Fibroblast of skin of right quadriceps (primary cell): ENCODE measurements around the gene ZNF267.
"Not testable (repeated sequence)": the region's sequence is repeated elsewhere in the genome, so short reads cannot be mapped to it uniquely, and the experiment has no call there.

ENCODE experiments used
- DNase-seq: peaks from one replicate; pipeline ENCODE4 v3.0.0-alpha.2; 2013

ZNF267 gene

DNA sequence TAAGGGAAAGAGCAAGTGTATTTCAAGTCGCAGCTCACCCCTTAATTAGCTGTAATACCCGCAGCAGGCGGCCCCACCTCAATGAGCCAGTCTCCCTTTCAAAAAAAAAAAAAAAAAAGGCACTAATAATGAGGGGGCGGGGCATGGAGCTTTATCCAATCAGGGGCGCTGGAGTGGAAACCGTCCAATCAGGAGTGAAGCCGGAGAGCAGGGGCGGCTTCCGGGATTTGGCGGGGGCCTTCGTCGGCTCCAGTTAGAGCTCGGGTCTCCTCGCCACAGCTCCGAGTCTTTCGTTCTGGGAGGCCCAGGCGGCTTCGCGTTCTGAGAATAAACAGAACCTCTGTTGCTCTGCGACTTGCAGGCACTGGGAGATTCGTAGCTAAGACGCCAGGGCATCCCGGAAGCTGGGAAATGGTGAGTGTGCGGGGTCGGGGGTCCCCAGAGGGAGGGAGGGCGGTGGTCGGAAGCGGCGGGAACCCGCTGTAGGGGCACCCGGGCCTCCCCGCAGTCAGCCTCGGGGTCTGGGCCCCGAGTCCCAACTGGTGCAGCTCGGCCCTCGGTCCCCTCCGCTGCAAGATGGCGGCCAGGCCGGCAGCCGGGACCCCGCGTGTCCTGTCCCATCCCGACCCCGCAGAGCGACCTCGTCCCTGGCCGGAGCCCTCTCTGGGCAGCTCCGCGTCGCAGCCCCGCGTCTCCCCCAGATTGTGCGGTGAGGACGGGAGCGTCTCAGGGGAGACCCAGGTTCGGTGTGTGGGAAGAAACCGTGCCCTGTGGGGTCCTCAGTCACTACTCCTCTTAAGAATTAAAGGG is at the start of gene ZNF267:
Gene ZNF267, plus strand, starts transcription at position 252 of the 810 bp plus-strand sequence. Its CDS starts 160 bp downstream, at position 412.
- peak; percentile 94 for DNase-seq

DNA sequence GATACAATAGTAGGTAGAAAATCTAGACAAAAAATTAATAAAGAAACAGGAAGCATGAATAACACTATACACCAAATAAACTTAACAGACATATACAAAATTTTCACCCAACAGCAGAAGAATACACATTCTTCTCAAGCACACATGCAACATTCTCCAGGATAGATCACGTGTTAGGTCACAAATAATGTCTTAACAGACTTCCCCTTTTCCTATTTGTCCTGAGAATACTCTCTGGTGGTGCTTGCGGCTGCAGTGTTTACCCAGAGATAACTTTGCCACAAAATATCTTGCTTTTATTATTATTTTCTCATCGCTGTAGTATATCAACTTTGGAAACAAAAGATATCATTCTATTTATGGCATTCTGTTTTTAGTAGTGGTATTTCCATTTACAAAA is 40.6 kb upstream of the ZNF267 start:
- no peak for DNase-seq

DNA sequence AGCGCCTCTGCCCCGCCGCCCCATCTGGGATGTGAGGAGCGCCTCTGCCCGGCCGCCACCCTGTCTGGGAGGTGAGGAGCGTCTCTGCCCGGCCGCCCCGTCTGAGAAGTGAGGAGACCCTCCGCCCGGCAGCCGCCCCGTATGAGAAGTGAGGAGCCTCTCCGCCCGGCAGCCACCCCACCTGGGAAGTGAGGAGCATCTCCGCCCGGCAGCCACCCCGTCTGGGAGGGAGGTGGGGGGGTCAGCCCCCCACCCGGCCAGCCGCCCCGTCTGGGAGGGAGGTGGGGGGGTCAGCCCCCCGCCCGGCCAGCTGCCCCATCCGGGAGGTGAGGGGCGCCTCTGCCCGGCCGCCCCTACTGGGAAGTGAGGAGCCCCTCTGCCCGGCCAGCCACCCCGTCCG is 37.2 kb upstream of the ZNF267 start:
- not testable (repeated sequence) for DNase-seq

DNA sequence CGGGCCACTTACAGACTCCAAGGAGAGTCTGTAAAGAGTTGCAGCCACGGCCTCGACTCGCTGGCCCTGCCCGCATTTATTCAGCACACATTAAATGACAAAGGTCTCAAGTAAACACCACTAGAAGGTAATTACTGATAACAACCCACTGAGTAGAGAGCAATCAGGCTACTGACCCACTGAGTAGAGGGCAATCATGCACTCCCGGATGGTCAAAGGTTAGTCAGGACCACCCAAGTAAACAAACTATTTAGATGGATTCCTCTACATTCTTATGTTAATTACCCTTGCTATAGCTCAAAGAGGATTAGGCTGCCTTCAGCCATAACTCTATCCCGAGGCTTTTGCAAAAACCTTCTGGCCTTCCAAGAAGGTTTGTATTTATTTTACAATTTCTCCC is 30.7 kb upstream of the ZNF267 start:
- no peak for DNase-seq

DNA sequence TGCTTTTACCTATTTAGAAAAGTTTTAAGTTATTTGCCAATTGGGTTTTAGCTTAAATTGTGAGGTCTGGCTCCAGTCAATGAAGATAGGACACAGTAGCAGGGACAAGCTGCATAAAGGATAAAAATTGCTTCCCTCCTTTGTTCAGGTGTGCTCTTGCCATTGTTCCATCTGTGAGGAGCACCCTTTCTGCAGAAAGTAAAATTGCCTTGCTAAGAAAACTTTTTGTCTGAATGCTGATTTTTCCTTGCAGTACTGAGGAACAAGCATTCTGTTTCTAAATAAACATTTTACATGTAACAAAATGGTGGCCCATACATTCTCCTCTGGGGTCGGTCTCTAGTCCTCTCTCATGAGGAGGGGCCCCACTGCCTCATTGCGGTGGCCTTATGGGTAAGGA is 25.0 kb upstream of the ZNF267 start:
- not testable (repeated sequence) for DNase-seq

DNA sequence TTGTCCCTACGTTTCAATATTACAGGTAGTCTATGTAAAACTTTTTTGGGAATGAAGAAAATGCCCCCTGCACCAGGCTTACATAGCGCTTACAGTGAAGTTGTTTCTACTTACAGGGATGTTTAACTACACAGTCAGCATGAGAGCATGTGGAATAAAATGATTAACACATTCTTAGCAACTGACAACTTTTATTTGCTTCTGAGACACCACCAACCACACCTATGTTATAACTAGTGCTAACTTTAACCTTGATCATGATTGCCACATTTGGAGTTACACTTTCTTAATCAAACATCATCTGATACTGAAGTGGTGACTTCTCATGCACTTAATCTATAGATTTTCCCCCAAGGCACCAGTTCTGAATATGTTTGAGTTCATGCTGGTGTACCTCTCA is 20.3 kb upstream of the ZNF267 start:
- DNase-seq = no peak

DNA sequence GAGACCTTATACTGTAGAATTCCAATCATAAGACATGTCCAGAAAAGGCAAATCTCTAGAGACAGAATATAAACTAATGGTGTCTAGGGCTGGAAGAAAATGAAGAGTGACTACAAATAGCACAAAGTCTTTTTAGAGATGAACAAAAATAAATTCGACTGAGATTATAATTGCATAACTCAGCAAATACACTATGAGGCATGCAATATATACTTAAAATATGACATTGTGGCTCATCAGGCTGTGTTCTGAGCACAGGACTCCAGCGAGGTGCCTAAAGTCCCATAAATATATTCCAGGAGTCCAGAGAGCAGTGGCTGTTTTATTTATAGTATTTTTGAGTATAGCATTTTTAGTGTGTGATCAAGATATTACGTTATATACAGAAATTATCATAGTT is 13.1 kb upstream of the ZNF267 start:
- DNase-seq = no peak

DNA sequence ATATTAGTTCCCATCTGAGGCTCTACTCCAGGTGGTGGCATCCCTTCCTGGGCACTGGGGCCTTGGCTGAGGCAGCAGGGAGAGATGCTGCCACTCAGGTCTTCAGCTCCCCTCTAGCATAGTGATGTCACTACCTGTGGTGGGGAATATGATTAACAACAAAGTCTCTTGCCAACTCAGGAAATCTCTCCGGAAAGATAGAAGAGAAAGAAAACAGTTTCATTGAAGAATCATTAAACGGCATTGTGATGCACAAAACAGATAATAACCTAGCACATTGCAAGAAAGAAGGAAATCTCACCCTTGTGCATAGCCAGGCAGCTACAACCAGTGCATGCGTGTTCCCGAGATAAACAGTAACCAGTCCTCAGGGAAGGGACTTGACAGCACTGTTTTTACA is 12.2 kb upstream of the ZNF267 start:
- DNase-seq = no peak

DNA sequence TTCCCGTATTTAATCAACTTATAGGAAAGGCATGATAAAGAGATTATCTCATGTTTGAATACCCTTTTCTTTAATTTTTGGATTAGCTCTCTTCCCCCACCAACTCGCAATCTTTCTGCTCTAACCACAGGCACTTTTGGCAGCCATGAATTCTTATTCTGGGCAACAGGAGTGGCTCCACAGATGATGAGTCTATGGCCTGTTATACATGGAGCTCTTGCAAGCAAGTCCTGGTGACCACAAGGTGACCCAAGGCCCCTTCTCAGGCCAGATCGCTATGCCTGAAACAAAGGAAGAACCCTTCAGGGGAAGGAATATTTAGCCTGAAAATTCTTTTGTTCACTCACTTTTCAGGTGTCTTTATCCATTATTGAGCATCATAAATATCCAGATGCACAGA is 10.8 kb upstream of the ZNF267 start:
- DNase-seq = no peak

DNA sequence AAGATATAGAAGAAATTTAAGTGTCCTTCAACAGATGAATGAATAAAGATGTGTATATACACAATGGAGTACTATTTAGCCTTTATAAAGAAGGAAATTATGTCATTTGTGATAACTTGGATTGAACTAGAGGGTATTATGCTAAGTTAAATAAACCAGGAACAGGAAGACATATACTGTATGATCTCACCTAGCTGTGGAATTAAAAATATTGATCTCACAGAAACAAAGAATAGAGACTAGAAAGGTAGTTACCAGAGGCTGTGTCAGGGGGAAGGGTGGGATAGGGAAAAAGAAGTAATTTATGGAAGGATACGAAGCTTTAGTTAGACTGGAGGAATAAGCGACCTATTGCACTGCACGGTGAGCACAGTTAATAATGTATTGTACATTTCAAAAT is 5.4 kb upstream of the ZNF267 start:
- no peak for DNase-seq

DNA sequence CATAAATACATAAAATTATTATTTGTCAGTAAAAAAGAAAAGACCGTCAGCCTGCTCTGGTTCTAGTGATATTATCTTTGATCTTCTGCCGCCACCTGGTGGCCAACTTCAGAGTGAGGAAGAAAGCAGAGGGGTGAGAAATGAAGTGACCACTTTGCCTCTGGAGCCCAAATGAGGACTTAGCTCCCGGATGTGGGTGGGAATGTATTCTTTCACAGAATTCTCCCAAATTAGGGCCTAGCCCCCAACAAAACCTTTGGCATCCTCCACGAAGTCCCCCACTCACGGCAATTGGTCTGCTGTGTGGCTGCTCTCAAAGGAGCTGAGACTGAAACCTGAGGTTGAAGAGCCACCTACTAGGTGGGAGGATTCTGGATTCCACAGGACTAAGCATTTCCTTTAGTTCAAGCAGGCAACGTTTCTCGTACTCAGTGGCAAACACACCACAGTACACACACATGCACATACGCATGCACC is 4.9 kb upstream of the ZNF267 start:
- DNase-seq = peak; percentile 70

DNA sequence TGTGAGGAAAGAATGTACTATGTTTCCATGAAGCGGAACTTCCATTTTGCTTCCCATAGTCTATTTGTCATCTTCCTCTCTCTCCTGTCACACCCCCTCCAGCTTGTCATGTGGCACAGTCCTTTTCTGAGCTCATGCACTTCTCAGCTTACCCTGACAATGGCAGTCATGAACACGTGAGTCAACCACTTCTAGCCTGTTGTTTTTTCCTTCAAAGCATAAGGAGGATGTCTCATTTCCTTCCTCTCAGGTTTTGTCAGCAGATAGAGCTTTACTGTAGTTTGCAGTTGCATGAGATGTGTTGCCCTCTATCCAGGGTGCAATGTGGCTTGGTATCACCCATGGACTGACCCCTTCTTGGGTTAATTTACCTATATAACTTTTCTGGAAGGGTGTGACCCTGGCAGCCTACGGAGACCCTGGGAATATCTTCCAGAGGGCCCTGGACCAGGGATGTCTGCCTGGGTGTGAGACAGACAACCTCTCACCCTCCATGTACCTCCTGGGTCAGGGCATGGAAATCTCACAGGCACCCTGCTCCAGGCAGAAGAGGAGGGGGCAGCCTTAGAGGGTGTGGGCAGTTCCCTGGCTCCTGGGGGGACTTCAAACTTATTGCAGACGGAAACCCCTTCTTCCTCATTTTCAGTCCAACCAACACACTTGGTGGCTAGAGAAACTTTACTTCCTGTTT is 4.0 kb upstream of the ZNF267 start:
- peak; percentile 78 for DNase-seq

DNA sequence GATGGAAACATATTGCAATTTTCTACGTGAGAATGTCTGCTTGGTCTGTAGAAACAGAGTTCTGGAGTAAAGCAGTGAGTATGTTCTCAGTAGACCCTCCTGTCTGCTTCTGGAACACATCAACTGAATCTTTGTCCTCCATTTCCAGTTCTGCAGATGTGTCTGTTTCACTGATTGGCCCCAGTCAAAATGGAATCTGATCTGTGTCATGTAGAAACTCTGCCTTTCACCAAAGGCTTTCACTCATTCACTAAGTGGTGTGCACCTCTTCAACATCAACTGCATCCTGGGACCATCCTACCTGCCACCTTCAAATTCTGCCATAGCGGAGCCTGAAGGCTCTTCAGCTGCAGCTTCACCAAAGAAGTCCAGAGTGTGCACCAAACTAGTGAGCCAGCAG is 2.8 kb upstream of the ZNF267 start:
- DNase-seq = no peak

DNA sequence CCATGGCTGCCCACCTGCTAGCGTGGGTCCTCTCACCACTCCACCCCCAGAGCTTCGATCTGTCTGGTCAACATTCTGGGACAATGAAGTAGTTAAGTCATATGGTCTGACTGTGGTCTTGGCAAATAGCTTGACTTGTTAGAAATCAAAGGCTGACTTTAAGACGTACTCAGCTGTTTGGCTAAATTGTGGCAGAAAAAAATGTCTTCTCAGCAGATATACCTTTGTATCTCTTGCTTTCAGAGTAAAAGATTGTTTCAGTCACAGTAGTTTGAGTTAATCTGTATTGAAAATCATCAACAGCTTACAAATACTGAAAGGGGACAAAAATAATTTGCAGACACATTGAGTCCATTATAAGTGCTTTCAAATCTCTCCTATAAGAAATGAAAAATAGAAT is 2.1 kb upstream of the ZNF267 start:
- no peak for DNase-seq

DNA sequence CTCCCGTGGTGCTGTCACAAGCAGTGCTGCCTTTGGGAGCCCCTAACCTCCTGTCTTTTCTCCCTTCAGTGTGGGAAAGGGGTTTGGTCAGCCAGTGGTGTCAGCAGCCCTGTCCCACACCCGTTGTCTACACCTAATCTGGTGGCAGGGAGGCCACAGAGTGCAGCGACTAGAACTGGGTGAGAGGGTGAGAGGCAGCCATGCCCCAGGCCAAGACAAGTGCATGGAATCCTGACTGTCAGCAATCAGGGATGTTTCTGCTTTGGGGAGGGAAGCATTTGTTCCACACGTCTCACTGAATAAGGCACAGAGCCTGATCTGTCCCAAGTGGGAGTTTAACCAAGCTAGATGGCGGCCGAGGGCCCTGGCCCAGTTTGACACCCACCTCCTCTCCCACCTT is 1.4 kb upstream of the ZNF267 start:
- DNase-seq = no peak

DNA sequence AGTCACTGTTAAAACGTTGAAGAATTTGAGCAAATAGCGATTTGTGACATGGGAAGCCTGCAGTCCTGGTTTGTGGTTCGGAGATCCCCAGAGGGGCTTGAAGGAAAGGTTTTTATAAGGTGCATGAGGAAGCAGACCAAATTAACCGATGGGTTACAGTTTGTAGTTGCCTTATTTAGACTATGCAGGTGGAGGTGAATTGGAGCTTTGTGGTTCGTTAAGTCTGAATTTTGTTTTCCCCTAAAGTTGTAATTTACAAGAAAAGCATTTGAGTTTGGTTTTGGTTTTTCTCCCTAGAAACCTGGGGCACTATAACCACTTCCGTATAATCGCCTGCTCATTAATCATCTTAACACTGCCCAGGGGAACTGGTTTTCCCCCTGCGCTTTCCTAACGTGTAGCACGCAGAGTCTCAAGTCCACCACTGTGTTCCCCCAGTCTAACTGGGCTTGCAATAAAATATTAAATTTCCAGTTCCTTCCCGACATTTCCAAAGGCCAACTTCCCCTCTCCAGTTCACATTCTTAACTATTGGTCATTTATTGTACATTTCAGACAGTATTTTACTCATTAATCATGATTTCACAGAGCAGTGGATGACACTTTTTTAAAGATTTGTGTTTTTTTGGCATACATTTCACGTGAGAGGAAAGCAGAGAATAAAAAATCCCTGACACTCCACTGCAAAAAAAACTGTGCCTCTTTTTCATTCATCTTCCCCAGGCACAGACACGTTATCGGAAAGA is 932 bp downstream of the ZNF267 start:
- peak; percentile 59 for DNase-seq

DNA sequence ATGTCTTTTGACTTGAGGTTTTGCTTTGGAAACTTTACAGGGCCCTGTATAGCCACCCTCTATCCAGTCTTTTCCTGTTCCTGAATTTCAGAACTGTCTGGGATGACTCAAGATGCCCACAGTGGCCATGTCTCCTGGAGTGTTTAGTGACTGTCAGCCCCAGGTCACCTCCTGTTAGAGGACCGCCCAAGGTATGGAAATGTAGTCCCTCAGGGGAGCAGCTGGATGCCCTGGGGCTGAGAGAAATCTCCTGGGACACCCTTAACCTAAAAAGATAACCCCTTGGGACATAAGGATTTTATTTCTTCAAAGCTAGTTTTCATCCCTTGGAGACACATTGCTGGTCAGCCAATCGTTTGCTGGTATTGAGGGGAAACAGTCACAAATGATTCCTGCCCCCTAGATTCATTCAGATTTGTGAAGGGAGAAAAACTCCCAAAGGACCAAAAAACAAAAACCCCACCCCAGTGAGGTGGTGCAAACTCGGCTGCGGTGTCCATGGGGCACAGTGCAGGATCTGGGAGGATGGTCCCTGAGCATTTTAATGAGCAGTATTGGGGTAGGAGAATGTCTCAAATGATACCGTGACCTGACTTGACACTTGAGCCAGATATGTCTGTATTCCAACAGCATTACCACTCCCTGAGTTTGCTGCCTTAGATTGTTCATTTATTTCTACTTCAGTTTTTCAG is 1.7 kb downstream of the ZNF267 start:
- peak; percentile 30 for DNase-seq

DNA sequence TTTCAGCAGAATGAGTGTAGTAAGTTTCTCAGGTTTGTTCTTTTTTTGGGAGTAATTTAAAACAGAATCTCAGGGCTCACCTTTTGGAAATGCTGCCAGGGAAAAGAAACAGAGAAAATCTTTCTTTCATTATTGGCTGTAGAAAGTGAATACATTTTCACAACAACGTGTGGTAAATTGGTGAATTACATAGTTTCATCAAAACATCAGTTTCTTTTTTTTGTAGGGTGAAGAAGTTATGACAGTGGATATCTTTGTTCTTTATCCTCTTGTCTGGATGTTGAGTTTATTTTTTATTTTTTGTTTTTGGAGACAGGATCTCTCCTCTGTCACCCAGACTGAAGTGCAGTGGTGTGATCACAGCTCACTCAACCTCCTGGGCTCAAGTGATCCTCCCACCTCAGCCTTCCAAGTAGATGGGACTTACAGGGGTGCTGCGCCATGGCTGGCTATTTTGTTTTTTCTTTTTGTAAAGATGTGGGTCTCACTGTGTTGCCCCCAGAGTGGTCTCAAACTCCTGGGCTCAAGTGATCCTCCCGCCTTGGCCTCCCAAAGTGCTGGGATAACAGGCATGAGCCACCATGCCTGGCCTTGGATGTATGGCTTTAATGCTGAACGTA is 2.4 kb downstream of the ZNF267 start:
- no peak for DNase-seq

DNA sequence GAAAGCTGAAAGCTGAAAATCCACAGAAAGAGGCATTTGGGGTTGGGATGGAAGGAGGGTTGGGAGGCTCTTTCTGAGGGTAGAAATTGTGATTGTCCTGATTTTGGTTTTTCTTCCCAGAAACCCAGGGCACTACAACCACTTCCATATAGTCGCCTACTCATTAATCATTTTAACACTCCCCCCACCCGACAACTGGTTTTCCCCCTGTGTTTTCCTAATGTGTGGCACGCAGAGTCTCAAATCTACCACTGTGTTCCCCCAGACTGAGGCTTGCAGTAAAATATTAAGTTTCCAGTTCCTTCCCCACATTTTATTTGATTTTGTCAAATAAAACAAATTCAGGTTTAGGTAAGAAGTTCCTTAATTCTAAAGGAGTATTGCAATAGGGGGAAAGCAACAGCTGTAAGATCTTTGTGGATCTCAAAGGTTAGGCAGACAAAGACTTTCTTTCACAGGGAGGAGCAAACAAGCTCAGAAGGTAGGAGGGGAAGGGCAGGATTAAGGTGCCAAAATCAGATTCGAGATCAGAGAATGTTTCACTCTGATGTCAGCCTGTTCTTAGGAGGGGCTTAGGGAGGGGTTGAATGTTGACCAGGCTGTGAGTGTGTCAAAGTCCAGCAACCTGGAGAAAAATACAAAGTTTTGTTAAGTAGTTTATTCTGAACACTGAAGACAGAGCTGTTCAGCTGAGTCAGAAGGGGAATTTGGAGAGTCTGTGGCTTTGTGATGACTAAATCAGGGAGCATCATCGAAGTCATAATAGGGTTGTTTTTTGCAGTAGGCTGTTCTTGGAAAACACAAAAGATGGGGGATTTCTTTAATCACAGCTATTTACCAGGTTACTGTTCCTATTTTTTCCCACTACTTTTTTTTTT is 3.6 kb downstream of the ZNF267 start:
- DNase-seq = peak; percentile 82

DNA sequence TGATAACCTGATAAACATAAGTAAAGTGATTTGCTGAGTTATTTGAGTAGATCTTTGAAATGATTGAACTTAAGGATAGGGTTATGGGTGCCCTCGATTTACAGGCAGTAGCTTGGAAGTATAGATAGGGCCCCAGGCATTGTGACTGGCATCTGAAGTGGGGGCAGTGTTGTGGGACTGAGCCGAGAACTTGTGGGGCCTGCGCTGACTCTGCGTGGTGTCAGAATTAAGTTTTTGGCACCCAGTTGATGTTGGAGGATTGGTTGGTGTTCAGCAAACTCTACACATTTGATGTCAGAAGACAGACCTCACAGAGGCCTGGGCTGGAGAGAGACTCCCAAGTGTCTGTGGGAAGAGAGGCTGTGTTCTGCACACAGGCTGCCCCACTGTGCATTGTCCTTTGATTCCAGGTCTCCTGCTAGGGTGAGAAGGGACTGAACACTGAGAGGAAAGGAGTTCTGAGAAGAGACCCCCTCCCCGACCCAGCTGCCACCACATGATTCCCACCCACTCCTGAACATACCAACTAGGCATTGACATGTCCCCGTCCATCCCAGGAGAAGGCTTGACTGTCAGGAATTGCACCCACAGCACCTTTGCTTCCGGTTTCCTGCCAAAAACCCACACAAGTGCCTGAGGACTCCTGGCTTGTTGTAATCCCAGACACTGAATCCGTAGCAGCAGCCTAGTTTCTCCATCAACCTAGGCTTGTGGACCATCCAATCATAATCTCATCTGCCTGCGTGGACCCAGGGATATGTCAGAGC is 4.5 kb downstream of the ZNF267 start:
- DNase-seq = no peak

DNA sequence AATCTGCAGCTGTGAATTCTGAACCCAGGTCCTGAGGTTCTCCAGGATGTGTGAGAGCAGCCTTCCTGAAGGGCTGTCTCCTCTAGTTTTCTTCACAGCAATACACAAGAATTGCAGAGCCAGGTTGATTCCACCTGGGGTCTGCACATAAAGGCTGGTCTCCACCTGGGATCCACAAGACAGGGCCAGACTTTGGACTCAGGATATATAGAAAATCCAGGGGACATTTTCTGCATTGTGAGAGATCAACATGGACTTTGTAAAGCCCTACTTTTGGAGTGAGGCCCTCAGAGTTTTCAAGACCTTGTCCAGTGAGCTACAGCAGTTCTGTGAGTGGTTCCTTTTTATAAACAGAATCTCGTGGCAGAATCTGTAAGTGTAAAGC is 6.3 kb downstream of the ZNF267 start:
- no peak for DNase-seq
